ENCODE measurements around the gene SH3PXD2A. TPM values are rescaled to one million over a fixed set of nuclear protein-coding genes. Genes with fewer than 3 reads are reported as not detected.

SH3PXD2A gene
- total and polyA plus RNA-seq, 2 experiments from 2014 or later: 1.8 to 5.0 TPM

DNA sequence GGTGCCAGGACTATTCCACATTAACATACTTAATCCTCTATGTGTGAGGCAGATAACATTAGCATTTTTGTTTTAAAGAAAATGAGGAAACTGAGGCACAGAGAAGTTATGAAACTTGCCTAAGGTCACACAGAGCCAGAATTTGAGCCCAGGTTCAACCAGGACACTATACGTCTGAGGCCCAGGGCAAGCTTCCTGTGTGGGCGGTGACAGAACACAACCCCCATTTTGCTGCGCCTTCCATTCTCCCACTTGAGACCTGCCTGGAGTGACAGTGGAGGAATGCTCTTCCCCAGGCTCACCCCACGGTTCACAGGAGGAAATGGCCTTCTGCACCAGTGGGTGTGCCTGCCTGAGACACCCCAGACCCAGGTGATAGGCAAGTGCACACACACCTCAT lies 164.1 kb downstream of the SH3PXD2A start:
- peaks cover 20% of the 10 kb centered on the region; the same call in 2 of the 3 replicates for H3K4me1 Mint-ChIP-seq
- H3K36me3 Mint-ChIP-seq (ENCODE audit: low read depth): no peaks in the 10 kb centered on the region
- no peaks in the 10 kb centered on the region for H3K9me3 Mint-ChIP-seq
- no peak for DNase-seq (ENCODE audit: low spot score)
- Histone ChIP-seq H3K36me3 (ENCODE audit: insufficient read depth) (no peaks in the 10 kb centered on the region), H3K4me1 (ENCODE audit: insufficient read depth) (peaks cover 12% of the 10 kb centered on the region; the same call in 1 of the 2 replicates), H3F3A (replicated peaks; ENCODE audit: low read depth) (no peaks in the 10 kb centered on the region), H3K79me2 (replicated peaks; ENCODE audit: insufficient read depth) (no peaks in the 10 kb centered on the region), H3K4me2 (no peak overlapping the region), H3K27ac (ENCODE audit: low read depth) (no peak overlapping the region), H4K20me1 (replicated peaks; ENCODE audit: insufficient read depth) (no peaks in the 10 kb centered on the region), H3K9me2 (ENCODE audit: insufficient read depth) (no peaks in the 10 kb centered on the region), H3K4me3 (no peak overlapping the region), H2AFZ (no peak overlapping the region), H3K27me3 (ENCODE audit: insufficient read depth) (peaks cover 34% of the 10 kb centered on the region)
- ATAC-seq: no peak
- TF ChIP-seq, protein P1, sequence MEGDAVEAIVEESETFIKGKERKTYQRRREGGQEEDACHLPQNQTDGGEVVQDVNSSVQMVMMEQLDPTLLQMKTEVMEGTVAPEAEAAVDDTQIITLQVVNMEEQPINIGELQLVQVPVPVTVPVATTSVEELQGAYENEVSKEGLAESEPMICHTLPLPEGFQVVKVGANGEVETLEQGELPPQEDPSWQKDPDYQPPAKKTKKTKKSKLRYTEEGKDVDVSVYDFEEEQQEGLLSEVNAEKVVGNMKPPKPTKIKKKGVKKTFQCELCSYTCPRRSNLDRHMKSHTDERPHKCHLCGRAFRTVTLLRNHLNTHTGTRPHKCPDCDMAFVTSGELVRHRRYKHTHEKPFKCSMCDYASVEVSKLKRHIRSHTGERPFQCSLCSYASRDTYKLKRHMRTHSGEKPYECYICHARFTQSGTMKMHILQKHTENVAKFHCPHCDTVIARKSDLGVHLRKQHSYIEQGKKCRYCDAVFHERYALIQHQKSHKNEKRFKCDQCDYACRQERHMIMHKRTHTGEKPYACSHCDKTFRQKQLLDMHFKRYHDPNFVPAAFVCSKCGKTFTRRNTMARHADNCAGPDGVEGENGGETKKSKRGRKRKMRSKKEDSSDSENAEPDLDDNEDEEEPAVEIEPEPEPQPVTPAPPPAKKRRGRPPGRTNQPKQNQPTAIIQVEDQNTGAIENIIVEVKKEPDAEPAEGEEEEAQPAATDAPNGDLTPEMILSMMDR (conservative IDR thresholded peaks at IDR 0.05; ENCODE audit: low read depth in 2 of 2): no peak
- TF ChIP-seq ZNF114 (CRISPR knock-in tag; IDR thresholded peaks at IDR 0.05): no peak
- TF ChIP-seq, protein P2, sequence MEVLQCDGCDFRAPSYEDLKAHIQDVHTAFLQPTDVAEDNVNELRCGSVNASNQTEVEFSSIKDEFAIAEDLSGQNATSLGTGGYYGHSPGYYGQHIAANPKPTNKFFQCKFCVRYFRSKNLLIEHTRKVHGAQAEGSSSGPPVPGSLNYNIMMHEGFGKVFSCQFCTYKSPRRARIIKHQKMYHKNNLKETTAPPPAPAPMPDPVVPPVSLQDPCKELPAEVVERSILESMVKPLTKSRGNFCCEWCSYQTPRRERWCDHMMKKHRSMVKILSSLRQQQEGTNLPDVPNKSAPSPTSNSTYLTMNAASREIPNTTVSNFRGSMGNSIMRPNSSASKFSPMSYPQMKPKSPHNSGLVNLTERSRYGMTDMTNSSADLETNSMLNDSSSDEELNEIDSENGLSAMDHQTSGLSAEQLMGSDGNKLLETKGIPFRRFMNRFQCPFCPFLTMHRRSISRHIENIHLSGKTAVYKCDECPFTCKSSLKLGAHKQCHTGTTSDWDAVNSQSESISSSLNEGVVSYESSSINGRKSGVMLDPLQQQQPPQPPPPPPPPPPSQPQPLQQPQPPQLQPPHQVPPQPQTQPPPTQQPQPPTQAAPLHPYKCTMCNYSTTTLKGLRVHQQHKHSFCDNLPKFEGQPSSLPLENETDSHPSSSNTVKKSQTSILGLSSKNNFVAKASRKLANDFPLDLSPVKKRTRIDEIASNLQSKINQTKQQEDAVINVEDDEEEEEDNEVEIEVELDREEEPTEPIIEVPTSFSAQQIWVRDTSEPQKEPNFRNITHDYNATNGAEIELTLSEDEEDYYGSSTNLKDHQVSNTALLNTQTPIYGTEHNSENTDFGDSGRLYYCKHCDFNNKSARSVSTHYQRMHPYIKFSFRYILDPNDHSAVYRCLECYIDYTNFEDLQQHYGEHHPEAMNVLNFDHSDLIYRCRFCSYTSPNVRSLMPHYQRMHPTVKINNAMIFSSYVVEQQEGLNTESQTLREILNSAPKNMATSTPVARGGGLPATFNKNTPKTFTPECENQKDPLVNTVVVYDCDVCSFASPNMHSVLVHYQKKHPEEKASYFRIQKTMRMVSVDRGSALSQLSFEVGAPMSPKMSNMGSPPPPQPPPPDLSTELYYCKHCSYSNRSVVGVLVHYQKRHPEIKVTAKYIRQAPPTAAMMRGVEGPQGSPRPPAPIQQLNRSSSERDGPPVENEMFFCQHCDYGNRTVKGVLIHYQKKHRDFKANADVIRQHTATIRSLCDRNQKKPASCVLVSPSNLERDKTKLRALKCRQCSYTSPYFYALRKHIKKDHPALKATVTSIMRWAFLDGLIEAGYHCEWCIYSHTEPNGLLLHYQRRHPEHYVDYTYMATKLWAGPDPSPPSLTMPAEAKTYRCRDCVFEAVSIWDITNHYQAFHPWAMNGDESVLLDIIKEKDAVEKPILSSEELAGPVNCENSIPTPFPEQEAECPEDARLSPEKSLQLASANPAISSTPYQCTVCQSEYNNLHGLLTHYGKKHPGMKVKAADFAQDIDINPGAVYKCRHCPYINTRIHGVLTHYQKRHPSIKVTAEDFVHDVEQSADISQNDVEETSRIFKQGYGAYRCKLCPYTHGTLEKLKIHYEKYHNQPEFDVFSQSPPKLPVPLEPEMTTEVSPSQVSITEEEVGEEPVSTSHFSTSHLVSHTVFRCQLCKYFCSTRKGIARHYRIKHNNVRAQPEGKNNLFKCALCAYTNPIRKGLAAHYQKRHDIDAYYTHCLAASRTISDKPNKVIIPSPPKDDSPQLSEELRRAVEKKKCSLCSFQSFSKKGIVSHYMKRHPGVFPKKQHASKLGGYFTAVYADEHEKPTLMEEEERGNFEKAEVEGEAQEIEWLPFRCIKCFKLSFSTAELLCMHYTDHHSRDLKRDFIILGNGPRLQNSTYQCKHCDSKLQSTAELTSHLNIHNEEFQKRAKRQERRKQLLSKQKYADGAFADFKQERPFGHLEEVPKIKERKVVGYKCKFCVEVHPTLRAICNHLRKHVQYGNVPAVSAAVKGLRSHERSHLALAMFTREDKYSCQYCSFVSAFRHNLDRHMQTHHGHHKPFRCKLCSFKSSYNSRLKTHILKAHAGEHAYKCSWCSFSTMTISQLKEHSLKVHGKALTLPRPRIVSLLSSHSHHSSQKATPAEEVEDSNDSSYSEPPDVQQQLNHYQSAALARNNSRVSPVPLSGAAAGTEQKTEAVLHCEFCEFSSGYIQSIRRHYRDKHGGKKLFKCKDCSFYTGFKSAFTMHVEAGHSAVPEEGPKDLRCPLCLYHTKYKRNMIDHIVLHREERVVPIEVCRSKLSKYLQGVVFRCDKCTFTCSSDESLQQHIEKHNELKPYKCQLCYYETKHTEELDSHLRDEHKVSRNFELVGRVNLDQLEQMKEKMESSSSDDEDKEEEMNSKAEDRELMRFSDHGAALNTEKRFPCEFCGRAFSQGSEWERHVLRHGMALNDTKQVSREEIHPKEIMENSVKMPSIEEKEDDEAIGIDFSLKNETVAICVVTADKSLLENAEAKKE (CRISPR knock-in tag; IDR thresholded peaks at IDR 0.05): no peak
- TF ChIP-seq ETS1 (IDR thresholded peaks at IDR 0.05): no peak
- no peak for TF ChIP-seq JUNB (IDR thresholded peaks at IDR 0.05; ENCODE audit: unreplicated experiment)
- no peak for TF ChIP-seq EZH2 (IDR thresholded peaks at IDR 0.05; ENCODE audit: low read depth, unreplicated experiment)
- no peak for TF ChIP-seq NANOG (IDR thresholded peaks at IDR 0.05; ENCODE audit: borderline replicate concordance)
- no peak for TF ChIP-seq POLR2AphosphoS5 (IDR thresholded peaks at IDR 0.05; ENCODE audit: low read depth)
- TF ChIP-seq EZH2phosphoT487 (IDR thresholded peaks at IDR 0.05; ENCODE audit: unreplicated experiment): no peak
- H3K4me3 Mint-ChIP-seq: peak overlapping the region; percentile 63; the same call in 2 of the 3 replicates
- H3K27ac Mint-ChIP-seq: no peak overlapping the region
- H3K27me3 Mint-ChIP-seq (ENCODE audit: insufficient read depth, low read depth, poor library complexity): peaks cover 33% of the 10 kb centered on the region
